ENCODE results near the gene GAPT.

- TF ChIP-seq LEF1 (IDR thresholded peaks at IDR 0.05; ENCODE audit: borderline replicate concordance) (no peak), ZNF384 (IDR thresholded peaks at IDR 0.05) (no peak), BHLHE40 (IDR thresholded peaks at IDR 0.05; ENCODE audit: borderline replicate concordance) (no peak), NFRKB (IDR thresholded peaks at IDR 0.05) (no peak), CTBP1 (IDR thresholded peaks at IDR 0.05; ENCODE audit: borderline replicate concordance) (no peak), ELF4 (IDR thresholded peaks at IDR 0.05) (no peak)
- TF ChIP-seq, protein P1, sequence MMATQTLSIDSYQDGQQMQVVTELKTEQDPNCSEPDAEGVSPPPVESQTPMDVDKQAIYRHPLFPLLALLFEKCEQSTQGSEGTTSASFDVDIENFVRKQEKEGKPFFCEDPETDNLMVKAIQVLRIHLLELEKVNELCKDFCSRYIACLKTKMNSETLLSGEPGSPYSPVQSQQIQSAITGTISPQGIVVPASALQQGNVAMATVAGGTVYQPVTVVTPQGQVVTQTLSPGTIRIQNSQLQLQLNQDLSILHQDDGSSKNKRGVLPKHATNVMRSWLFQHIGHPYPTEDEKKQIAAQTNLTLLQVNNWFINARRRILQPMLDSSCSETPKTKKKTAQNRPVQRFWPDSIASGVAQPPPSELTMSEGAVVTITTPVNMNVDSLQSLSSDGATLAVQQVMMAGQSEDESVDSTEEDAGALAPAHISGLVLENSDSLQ (IDR thresholded peaks at IDR 0.05), result no peak
These were observed 7.2 kb downstream of the GAPT start for GRCh38 chr5:58498340-58498942.
